Activated naive CD4-positive, alpha-beta T cell treated with anti-CD3 and anti-CD28 coated beads for 36 hours (primary cell): Measurements from ENCODE around the gene RENBP. TPM values are rescaled to one million over a fixed set of nuclear protein-coding genes. Genes with fewer than 3 reads are reported as not detected.
A peak's percentile ranks its signal among the peaks of the same experiment; 100 is the strongest.

Source experiments
- CTCF ChIA-PET: fragments of 350-600 bp; sonication (Branson Sonifier 250); formaldehyde crosslinking; loops from one replicate; lab custom pipeline; 2021; ENCODE audit warnings: antibody characterized with exemption; lab: Charles Lee
- DNase-seq: peaks from one replicate; pipeline ENCODE4 v3.0.0-alpha.2; 2020
- H3K27ac Mint-ChIP-seq: one replicate; pipeline ENCODE4 v1.8.0; 2021; ENCODE audit warnings: mild to moderate bottlenecking, mixed read lengths
- H3K27me3 Mint-ChIP-seq: one replicate; pipeline ENCODE4 v1.8.0; 2021; ENCODE audit warnings: low read depth, mixed read lengths
- H3K36me3 Mint-ChIP-seq: one replicate; pipeline ENCODE4 v1.8.0; 2021; ENCODE audit warnings: low read depth, mixed read lengths
- H3K4me1 Mint-ChIP-seq: one replicate; pipeline ENCODE4 v1.8.0; 2021; ENCODE audit warnings: low read depth, mixed read lengths
- H3K4me3 Mint-ChIP-seq: one replicate; pipeline ENCODE4 v1.8.0; 2021; ENCODE audit warnings: mild to moderate bottlenecking, moderate library complexity, mixed read lengths
- H3K9me3 Mint-ChIP-seq: one replicate; pipeline ENCODE4 v1.8.0; 2021; ENCODE audit warnings: mixed read lengths
- intact Hi-C: fragments of 100-400 bp; cut with micrococcal nuclease; formaldehyde crosslinking; loops from one replicate; pipeline ENCODE4 v1.15.1; 2023
- microRNA-seq: library from miRNA; unstranded; fragments of <30 nt; microRNA quantifications from one replicate; pipeline ENCODE4 v1.2.0, GENCODE V29; 2022; ENCODE audit warnings: borderline microRNAs expressed, borderline replicate concordance
- total RNA-seq, 2 experiments: library from RNA; stranded (reverse); gene quantifications; one replicate each; pipeline ENCODE4 v1.2.3, GENCODE V29; 2021

Gene RENBP
- total RNA-seq, 2 experiments from 2014 or later = 11.3 to 13.1 TPM

- CTCF ChIA-PET = no interaction called here
- no peaks in the 10 kb centered on the region for H3K9me3 Mint-ChIP-seq
- H3K4me3 Mint-ChIP-seq = no peak overlapping the region
- no peak for DNase-seq
- H3K4me1 Mint-ChIP-seq = peaks cover 3% of the 10 kb centered on the region
- no peak overlapping the region for H3K27ac Mint-ChIP-seq
- no peaks in the 10 kb centered on the region for H3K36me3 Mint-ChIP-seq
- peaks cover 8% of the 10 kb centered on the region for H3K27me3 Mint-ChIP-seq
- intact Hi-C loops = loop anchor here (1.0 kb wide), 1 partner anchor 13 kb away; no protein-coding TSS in a partner anchor
Measured at GRCh38 chrX:153886915-153887314, 57.5 kb downstream of the RENBP start.

- CTCF ChIA-PET = no interaction called here
- H3K27me3 Mint-ChIP-seq = peaks cover 8% of the 10 kb centered on the region
- intact Hi-C loops = loop anchor here (1.0 kb wide), 1 partner anchor 14 kb away; no protein-coding TSS in a partner anchor
- H3K9me3 Mint-ChIP-seq = no peaks in the 10 kb centered on the region
- peak; percentile 38 for DNase-seq
- H3K27ac Mint-ChIP-seq = no peak within 1 kb of the TSS
- no peaks in the 10 kb centered on the region for H3K36me3 Mint-ChIP-seq
- H3K4me3 Mint-ChIP-seq = peak within 1 kb of the TSS; percentile 53
- peaks cover 3% of the 10 kb centered on the region for H3K4me1 Mint-ChIP-seq
Measured at GRCh38 chrX:153885968-153886903, 58.2 kb downstream of the RENBP start, which contains the start of gene L1CAM. TSS of gene L1CAM (minus strand) at chrX:153886173. CDS start at chrX:153875836, 10,337 bp downstream.

Small RNA genes within 50 kb of the gene (microRNA-seq; reads per million reads assigned to microRNA genes)
- not detected for gene MIR3202-1
- not detected for gene MIR3202-2

Other genes with a start within 250 kb of the RENBP start
- 10 to 100 TPM; 69.5 to 71.2 TPM for gene BCAP31, start 220.3 kb downstream of the RENBP start, total RNA-seq
- gene ABCD1, start 219.8 kb downstream of the RENBP start, total RNA-seq = 1 to 10 TPM; 2.5 to 3.4 TPM
- gene PLXNB3, start 180.4 kb downstream of the RENBP start, total RNA-seq = under 1 TPM; 0.05 to 0.44 TPM
- not detected for gene SRPK3, start 163.6 kb downstream of the RENBP start, total RNA-seq
- 10 to 100 TPM; 46.3 to 49.9 TPM for gene IDH3G, start 150.3 kb downstream of the RENBP start, total RNA-seq
- 100 to 1,000 TPM; 148 to 152 TPM for gene SSR4, start 150.0 kb downstream of the RENBP start, total RNA-seq
- gene PDZD4, start 114.1 kb downstream of the RENBP start, total RNA-seq = 1 to 10 TPM in 1 of 2 experiments, under 1 TPM in 1; 0.83 to 1.0 TPM
- gene L1CAM, start 58.5 kb downstream of the RENBP start, total RNA-seq = under 1 TPM; 0.40 to 0.57 TPM
- not detected for gene AVPR2, start 40.0 kb downstream of the RENBP start, total RNA-seq
- gene ARHGAP4, start 18.4 kb downstream of the RENBP start, total RNA-seq = 100 to 1,000 TPM; 154 to 161 TPM
- 100 to 1,000 TPM; 120 to 121 TPM for gene NAA10, start 9.6 kb downstream of the RENBP start, total RNA-seq
- 10 to 100 TPM; 85.0 to 86.1 TPM for gene HCFC1, start 27.2 kb upstream of the RENBP start, total RNA-seq
- 1 to 10 TPM; 6.2 to 6.7 TPM for gene TMEM187, start 28.1 kb upstream of the RENBP start, total RNA-seq
- gene IRAK1, start 75.3 kb upstream of the RENBP start, total RNA-seq = 10 to 100 TPM; 77.2 to 82.6 TPM
- gene MECP2, start 153.1 kb upstream of the RENBP start, total RNA-seq = 10 to 100 TPM; 47.1 to 50.2 TPM
- gene OPN1LW, start 199.6 kb upstream of the RENBP start, total RNA-seq = not detected
- gene OPN1MW, start 238.0 kb upstream of the RENBP start, total RNA-seq = not detected